Measurements from ENCODE around the gene ACTN1.

The ACTN1 gene

GRCh38 chr14:68960123-68960522 is 19.0 kb downstream of the ACTN1 start:
- Histone ChIP-seq H3K4me2 (ENCODE audit: low read length) (no peak overlapping the region), H3K4me3 (ENCODE audit: low read depth, low read length, poor library complexity, severe bottlenecking) (no peak overlapping the region), H3K9ac (ENCODE audit: low read length) (no peak overlapping the region), H3K79me2 (ENCODE audit: insufficient read depth, low read length) (no peaks in the 10 kb centered on the region), H3K27ac (ENCODE audit: low read depth, low read length, poor library complexity, severe bottlenecking) (no peak overlapping the region), H3K9me3 (ENCODE audit: low read length) (no peaks in the 10 kb centered on the region), H2AFZ (ENCODE audit: low read length) (no peak overlapping the region), H3K36me3 (ENCODE audit: insufficient read depth, low read length) (no peaks in the 10 kb centered on the region), H3K9me2 (ENCODE audit: low read depth, low read length) (no peaks in the 10 kb centered on the region), H3F3A (ENCODE audit: insufficient read depth, low read length) (no peaks in the 10 kb centered on the region), H3K27me3 (ENCODE audit: insufficient read depth, low read length) (no peaks in the 10 kb centered on the region; the same call in 1 of the 2 replicates), H4K20me1 (ENCODE audit: insufficient read depth, low read length) (no peaks in the 10 kb centered on the region), H3K4me1 (ENCODE audit: insufficient read depth, low read length, severe bottlenecking) (no peaks in the 10 kb centered on the region)
- TF ChIP-seq EZH2 (IDR thresholded peaks at IDR 0.05; ENCODE audit: borderline replicate concordance, low read length): no peak
- TF ChIP-seq, protein P1, sequence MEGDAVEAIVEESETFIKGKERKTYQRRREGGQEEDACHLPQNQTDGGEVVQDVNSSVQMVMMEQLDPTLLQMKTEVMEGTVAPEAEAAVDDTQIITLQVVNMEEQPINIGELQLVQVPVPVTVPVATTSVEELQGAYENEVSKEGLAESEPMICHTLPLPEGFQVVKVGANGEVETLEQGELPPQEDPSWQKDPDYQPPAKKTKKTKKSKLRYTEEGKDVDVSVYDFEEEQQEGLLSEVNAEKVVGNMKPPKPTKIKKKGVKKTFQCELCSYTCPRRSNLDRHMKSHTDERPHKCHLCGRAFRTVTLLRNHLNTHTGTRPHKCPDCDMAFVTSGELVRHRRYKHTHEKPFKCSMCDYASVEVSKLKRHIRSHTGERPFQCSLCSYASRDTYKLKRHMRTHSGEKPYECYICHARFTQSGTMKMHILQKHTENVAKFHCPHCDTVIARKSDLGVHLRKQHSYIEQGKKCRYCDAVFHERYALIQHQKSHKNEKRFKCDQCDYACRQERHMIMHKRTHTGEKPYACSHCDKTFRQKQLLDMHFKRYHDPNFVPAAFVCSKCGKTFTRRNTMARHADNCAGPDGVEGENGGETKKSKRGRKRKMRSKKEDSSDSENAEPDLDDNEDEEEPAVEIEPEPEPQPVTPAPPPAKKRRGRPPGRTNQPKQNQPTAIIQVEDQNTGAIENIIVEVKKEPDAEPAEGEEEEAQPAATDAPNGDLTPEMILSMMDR (IDR thresholded peaks at IDR 0.05; ENCODE audit: low read length): no peak

DNA sequence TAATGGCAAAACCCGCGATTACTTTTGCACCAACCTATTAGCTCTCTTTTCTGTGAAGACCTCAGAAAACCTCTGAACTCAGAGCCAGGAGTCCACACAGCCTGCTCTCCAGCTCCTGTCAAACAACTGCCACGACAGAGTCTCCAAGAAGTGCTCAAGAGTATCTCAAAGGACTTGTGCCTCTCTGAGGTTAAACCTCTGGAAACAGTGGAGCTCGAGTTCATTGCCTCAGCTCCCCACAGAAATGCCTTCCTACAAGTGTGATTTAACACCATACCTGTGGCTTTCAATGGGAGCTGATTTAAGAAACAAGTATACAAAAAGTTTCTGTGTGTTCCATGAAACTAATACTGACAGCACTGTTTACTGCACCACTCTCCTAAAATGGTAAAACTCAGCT is 20.1 kb downstream of the ACTN1 start:
- no peaks in the 10 kb centered on the region for H3F3A ChIP-seq (ENCODE audit: insufficient read depth, low read length)
- H3K36me3 ChIP-seq (ENCODE audit: insufficient read depth, low read length): no peaks in the 10 kb centered on the region
- no peaks in the 10 kb centered on the region for H3K9me3 ChIP-seq (ENCODE audit: low read length)
- no peak overlapping the region for H3K9ac ChIP-seq (ENCODE audit: low read length)
- no peak overlapping the region for H2AFZ ChIP-seq (ENCODE audit: low read length)
- no peak overlapping the region for H3K4me2 ChIP-seq (ENCODE audit: low read length)
- no peaks in the 10 kb centered on the region for H4K20me1 ChIP-seq (ENCODE audit: insufficient read depth, low read length)
- no peak overlapping the region for H3K27ac ChIP-seq (ENCODE audit: low read depth, low read length, poor library complexity, severe bottlenecking)
- no peaks in the 10 kb centered on the region for H3K4me1 ChIP-seq (ENCODE audit: insufficient read depth, low read length, severe bottlenecking)
- H3K79me2 ChIP-seq (ENCODE audit: insufficient read depth, low read length): no peaks in the 10 kb centered on the region
- TF ChIP-seq, protein P1 (IDR thresholded peaks at IDR 0.05; ENCODE audit: low read length): no peak
- TF ChIP-seq EZH2 (IDR thresholded peaks at IDR 0.05; ENCODE audit: borderline replicate concordance, low read length): no peak
- no peak overlapping the region for H3K4me3 ChIP-seq (ENCODE audit: low read depth, low read length, poor library complexity, severe bottlenecking)
- H3K27me3 ChIP-seq (ENCODE audit: insufficient read depth, low read length): no peaks in the 10 kb centered on the region; the same call in 1 of the 2 replicates
- no peaks in the 10 kb centered on the region for H3K9me2 ChIP-seq (ENCODE audit: low read depth, low read length)

DNA sequence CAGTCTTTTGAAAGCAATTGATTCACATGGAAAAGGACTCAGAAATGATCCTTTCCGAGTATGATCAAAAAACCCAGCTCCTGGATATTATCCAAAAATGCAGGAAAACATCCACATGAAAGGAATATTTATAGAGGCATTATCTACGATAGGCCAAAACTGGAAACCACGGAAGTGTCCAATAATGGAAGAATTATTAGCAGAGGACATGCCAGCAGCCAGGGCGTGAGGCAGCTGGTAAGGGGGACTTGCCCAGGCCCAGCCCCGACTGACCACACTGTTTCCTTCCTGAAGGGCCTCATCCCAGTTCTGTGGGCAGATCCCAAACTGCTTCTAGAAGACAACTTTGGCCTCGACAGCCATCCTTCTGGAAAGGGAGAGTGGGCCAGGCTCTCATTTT is 20.5 kb downstream of the ACTN1 start:
- Histone ChIP-seq H3K27ac (ENCODE audit: low read depth, low read length, poor library complexity, severe bottlenecking) (no peak overlapping the region), H3K79me2 (ENCODE audit: insufficient read depth, low read length) (no peaks in the 10 kb centered on the region), H3F3A (ENCODE audit: insufficient read depth, low read length) (no peaks in the 10 kb centered on the region), H3K4me3 (ENCODE audit: low read depth, low read length, poor library complexity, severe bottlenecking) (no peak overlapping the region), H3K27me3 (ENCODE audit: insufficient read depth, low read length) (no peaks in the 10 kb centered on the region; the same call in 1 of the 2 replicates), H3K9me3 (ENCODE audit: low read length) (no peaks in the 10 kb centered on the region), H2AFZ (ENCODE audit: low read length) (no peak overlapping the region), H3K4me1 (ENCODE audit: insufficient read depth, low read length, severe bottlenecking) (no peaks in the 10 kb centered on the region), H3K4me2 (ENCODE audit: low read length) (no peak overlapping the region), H4K20me1 (ENCODE audit: insufficient read depth, low read length) (no peaks in the 10 kb centered on the region), H3K9ac (ENCODE audit: low read length) (no peak overlapping the region), H3K36me3 (ENCODE audit: insufficient read depth, low read length) (no peaks in the 10 kb centered on the region), H3K9me2 (ENCODE audit: low read depth, low read length) (no peaks in the 10 kb centered on the region)
- TF ChIP-seq, protein P1 (IDR thresholded peaks at IDR 0.05; ENCODE audit: low read length): no peak
- no peak for TF ChIP-seq EZH2 (IDR thresholded peaks at IDR 0.05; ENCODE audit: borderline replicate concordance, low read length)
